CD4-positive, alpha-beta memory T cell (primary cell): ENCODE data around the gene ZNF524. TPM values are rescaled to one million over a fixed set of nuclear protein-coding genes. Genes with fewer than 3 reads are reported as not detected.

Experiments
- CTCF ChIA-PET: fragments of 350-600 bp; sonication (Branson Sonifier 250); formaldehyde crosslinking; loops from one replicate; lab custom pipeline; 2021; ENCODE audit warnings: inconsistent platforms; ENCODE audit not compliant: partially characterized antibody; lab: Charles Lee
- POLR2A ChIA-PET: fragments of 350-600 bp; sonication (Branson Sonifier 250); formaldehyde crosslinking; loops from one replicate; lab custom pipeline; 2021; ENCODE audit not compliant: partially characterized antibody; lab: Charles Lee
- DNase-seq, 5 donors: peaks; one replicate each; pipeline versions ENCODE4 v3.0.0 to v3.0.0-alpha.2; 2020 to 2022; ENCODE audit warnings: mixed read lengths in 1 of 5
- H3K27ac ChIP-seq: one replicate; pipeline ENCODE4 v1.7.0; 2013; ENCODE audit warnings: low read depth, low read length
- H3K27me3 ChIP-seq: 2 replicates; pipeline ENCODE4 v1.7.0; 2013; ENCODE audit warnings: mild to moderate bottlenecking, low read length, moderate library complexity; ENCODE audit not compliant: insufficient read depth
- H3K36me3 ChIP-seq: 2 replicates; pipeline ENCODE4 v1.7.0; 2013; ENCODE audit warnings: mild to moderate bottlenecking, low read length, moderate library complexity; ENCODE audit not compliant: insufficient read depth
- H3K4me1 ChIP-seq: 2 replicates; pipeline ENCODE4 v1.7.0; 2013; ENCODE audit warnings: mild to moderate bottlenecking, low read length, moderate library complexity; ENCODE audit not compliant: insufficient read depth
- H3K4me3 ChIP-seq, 2 donors: one replicate each; pipeline ENCODE4 v1.7.0; 2013; ENCODE audit warnings: low read length in 2 of 2, mild to moderate bottlenecking in 1 of 2
- H3K9me3 ChIP-seq, 2 donors: one replicate each; pipeline ENCODE4 v1.7.0; 2013; ENCODE audit warnings: low read length in 2 of 2, control low read depth in 1 of 2; ENCODE audit not compliant: control insufficient read depth in 1 of 2
- H3K27ac Mint-ChIP-seq, 7 donors: one replicate each; pipeline ENCODE4 v1.8.0; 2020 to 2021; ENCODE audit warnings: mixed read lengths in 7 of 7, mild to moderate bottlenecking in 6 of 7, inconsistent platforms in 3 of 7, moderate library complexity in 3 of 7
- H3K27me3 Mint-ChIP-seq, 2 donors: one replicate each; pipeline ENCODE4 v1.8.0; 2020 to 2021; ENCODE audit warnings: mixed read lengths in 2 of 2
- H3K36me3 Mint-ChIP-seq, 2 donors: one replicate each; pipeline ENCODE4 v1.8.0; 2020 to 2021; ENCODE audit warnings: mixed read lengths in 2 of 2, inconsistent platforms in 1 of 2, mild to moderate bottlenecking in 1 of 2
- H3K4me1 Mint-ChIP-seq, 4 donors: one replicate each; pipeline ENCODE4 v1.8.0; 2020 to 2021; ENCODE audit warnings: mixed read lengths in 4 of 4, mild to moderate bottlenecking in 1 of 4
- H3K4me3 Mint-ChIP-seq, 8 donors: one replicate each; pipeline ENCODE4 v1.8.0; 2020 to 2021; ENCODE audit warnings: mixed read lengths in 8 of 8, mild to moderate bottlenecking in 7 of 8, moderate library complexity in 6 of 8, inconsistent platforms in 3 of 8
- H3K9me3 Mint-ChIP-seq, 8 donors: one replicate each; pipeline ENCODE4 v1.8.0; 2020 to 2021; ENCODE audit warnings: mixed read lengths in 8 of 8, mild to moderate bottlenecking in 5 of 8, inconsistent platforms in 3 of 8, moderate library complexity in 1 of 8
- intact Hi-C: fragments of 100-400 bp; cut with micrococcal nuclease; formaldehyde crosslinking; loops from one replicate; pipeline ENCODE4 v1.15.1; 2023
- polyA plus RNA-seq, 2 donors: library from polyadenylated mRNA; unstranded; fragments of 300-500 nt; fragmentation: Illumina TruSeq; gene quantifications; one replicate each; pipeline ENCODE4 v1.2.3, GENCODE V29; 2021
- total RNA-seq, 2 experiments: library from RNA; stranded (reverse); gene quantifications; one replicate each; pipeline ENCODE4 v1.2.3, GENCODE V29; 2021

The ZNF524 gene
- 10 to 100 TPM; 31.2 to 34.0 TPM for total RNA-seq
- 10 to 100 TPM; 26.2 to 40.1 TPM for polyA plus RNA-seq

DNA sequence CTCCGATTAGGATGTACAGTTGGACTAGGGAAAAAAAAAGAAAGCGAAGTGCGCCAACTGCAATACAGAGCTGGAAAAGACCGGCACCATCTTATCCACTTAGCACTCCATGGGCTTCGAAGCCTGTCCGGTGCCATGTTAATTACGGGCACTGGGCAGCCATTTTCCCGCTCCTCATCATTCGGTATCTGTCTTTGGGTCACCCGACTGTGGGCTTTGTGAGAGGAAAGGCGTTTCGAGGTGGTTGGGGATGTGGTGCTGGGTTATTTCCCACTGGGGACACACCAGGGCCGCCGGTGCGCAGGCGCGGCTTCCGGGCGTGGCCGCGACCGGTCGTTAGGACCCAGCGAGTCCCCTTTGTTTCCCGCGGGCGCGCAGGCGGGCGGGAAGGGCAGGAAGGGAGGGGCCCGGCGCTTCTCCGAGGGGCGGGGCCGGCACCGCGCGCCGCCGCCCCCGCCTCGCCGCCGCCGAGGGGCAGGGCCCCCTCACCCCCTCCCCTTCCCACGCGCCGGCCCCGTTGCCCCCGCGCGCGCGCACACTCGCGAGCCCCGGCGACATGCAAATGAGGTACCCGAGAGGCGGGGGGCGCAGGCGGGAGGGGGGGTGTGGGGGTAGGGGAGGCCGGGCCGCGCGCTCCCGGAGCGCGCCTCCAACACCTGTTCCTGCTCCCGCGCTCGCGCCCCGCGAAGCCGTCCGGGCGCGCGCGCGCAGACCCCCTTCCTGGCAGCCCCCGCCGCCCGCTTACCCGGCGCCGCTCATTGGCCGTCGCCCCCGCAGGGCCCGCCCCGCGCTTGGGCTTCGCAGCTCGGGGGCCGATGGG, at the start of gene ZNF524:
ZNF524 (plus strand) TSS at position 447 of the 820 bp plus-strand sequence. CDS start 1,825 bp downstream, outside the sequence.
- intact Hi-C loops = loop anchor here (1.0 to 2.0 kb wide), 9 partner anchors 13 to 519 kb away; partner anchors contain the start of genes EPN1, PPP6R1, ZNF579 and ZNF628
- Mint-ChIP-seq H3K27ac (peak within 1 kb of the TSS; percentile 96 to 100 (median 99)), H3K9me3 (no peaks in the 10 kb centered on the region), H3K4me3 (peak within 1 kb of the TSS; percentile 98 to 100 (median 98)), H3K27me3 (no peaks in the 10 kb centered on the region), H3K36me3 (peaks cover 32 to 35% of the 10 kb centered on the region in 2 donors), H3K4me1 (peaks cover 23 to 42% (median 27%) of the 10 kb centered on the region in 4 donors)
- ChIA-PET POLR2A (interaction anchor here (0.7 to 4.7 kb wide), 28 partner anchors 11 to 541 kb away, joined by 3 to 95 read pairs (median 6); partner anchors contain the start of genes CCDC106, HSPBP1, ISOC2 and KMT5C), CTCF (interaction anchor here (1.1 to 5.0 kb wide), 3 partner anchors 25 to 132 kb away, joined by 5 to 24 read pairs (median 20); partner anchors contain the start of gene ZNF784)
- peaks cover 8% of the 10 kb centered on the region for H3K36me3 ChIP-seq
- no peaks in the 10 kb centered on the region for H3K9me3 ChIP-seq
- peaks cover 32% of the 10 kb centered on the region for H3K4me1 ChIP-seq
- peak within 1 kb of the TSS; percentile 93 to 99 for H3K4me3 ChIP-seq
- H3K27ac ChIP-seq = peak within 1 kb of the TSS; percentile 89
- peak; percentile 91 to 95 (median 93) for DNase-seq
- no peaks in the 10 kb centered on the region for H3K27me3 ChIP-seq

DNA sequence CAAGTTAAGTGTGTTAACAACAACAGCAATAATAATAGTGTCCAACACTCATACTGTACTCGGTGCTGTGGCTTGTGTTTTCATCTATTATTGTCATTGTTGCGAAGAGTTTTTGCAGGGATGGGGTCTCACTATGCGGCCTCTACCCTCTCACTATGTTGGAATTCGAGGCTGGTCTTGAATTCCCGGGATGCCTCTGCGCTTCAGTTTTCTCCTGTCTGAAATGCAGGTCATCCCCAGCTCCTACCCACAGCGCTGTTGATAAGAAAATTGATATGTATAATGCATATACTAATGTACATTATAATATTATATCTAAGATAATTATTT, 49.8 kb upstream of the ZNF524 start:
- intact Hi-C loops = no loop called here
- no peaks in the 10 kb centered on the region for H3K27me3 ChIP-seq
- CTCF ChIA-PET = no interaction called here
- POLR2A ChIA-PET = no interaction called here
- no peaks in the 10 kb centered on the region for H3K4me1 Mint-ChIP-seq
- no peak for DNase-seq
- no peak overlapping the region for H3K27ac ChIP-seq
- no peaks in the 10 kb centered on the region for H3K36me3 Mint-ChIP-seq
- no peak overlapping the region for H3K27ac Mint-ChIP-seq
- no peaks in the 10 kb centered on the region for H3K9me3 ChIP-seq
- no peaks in the 10 kb centered on the region for H3K4me1 ChIP-seq
- no peaks in the 10 kb centered on the region for H3K9me3 Mint-ChIP-seq
- peaks cover 20 to 28% of the 10 kb centered on the region in 2 donors for H3K27me3 Mint-ChIP-seq
- no peak overlapping the region for H3K4me3 Mint-ChIP-seq
- H3K36me3 ChIP-seq = no peaks in the 10 kb centered on the region
- no peak overlapping the region for H3K4me3 ChIP-seq

GRCh38 chr19:55552206-55552605, 47.9 kb upstream of the ZNF524 start:
- no peaks in the 10 kb centered on the region for H3K4me1 Mint-ChIP-seq
- no peak overlapping the region for H3K4me3 Mint-ChIP-seq
- H3K9me3 Mint-ChIP-seq = no peaks in the 10 kb centered on the region
- H3K36me3 Mint-ChIP-seq = no peaks in the 10 kb centered on the region
- Histone ChIP-seq H3K4me3 (no peak overlapping the region), H3K36me3 (no peaks in the 10 kb centered on the region), H3K27me3 (no peaks in the 10 kb centered on the region), H3K9me3 (no peaks in the 10 kb centered on the region), H3K27ac (no peak overlapping the region), H3K4me1 (no peaks in the 10 kb centered on the region)
- no peak for DNase-seq
- ChIA-PET POLR2A (no interaction called here), CTCF (interaction anchor here (0.7 kb wide), 1 partner anchor 393 kb away, joined by 4 read pairs; no protein-coding TSS in a partner anchor)
- peaks cover 15 to 22% of the 10 kb centered on the region in 2 donors for H3K27me3 Mint-ChIP-seq
- intact Hi-C loops = no loop called here
- no peak overlapping the region for H3K27ac Mint-ChIP-seq

DNA sequence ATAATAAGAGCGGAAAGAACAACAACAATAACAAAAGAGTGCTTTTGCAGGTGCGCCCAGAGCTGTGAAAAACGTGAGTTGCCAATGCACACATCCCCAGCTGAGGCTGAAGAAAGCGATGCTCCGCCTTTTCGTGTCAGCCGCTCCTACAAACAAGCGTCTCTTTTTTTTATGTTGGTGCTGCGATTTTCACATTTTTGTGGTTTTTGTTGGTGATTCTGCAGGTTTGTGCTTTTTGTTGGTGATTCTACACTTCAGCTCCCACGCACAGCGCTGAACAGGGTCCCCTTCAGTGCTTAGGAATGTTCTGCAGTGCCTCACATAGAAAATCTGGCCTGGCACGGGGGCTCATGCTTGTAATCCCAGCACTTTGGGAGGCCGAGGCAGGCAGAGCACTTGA, 47.5 kb upstream of the ZNF524 start:
- DNase-seq = no peak
- POLR2A ChIA-PET = no interaction called here
- Mint-ChIP-seq H3K36me3 (no peaks in the 10 kb centered on the region), H3K4me1 (no peaks in the 10 kb centered on the region), H3K27me3 (peaks cover 13 to 21% of the 10 kb centered on the region in 2 donors), H3K9me3 (no peaks in the 10 kb centered on the region), H3K27ac (no peak overlapping the region), H3K4me3 (no peak overlapping the region)
- no peak overlapping the region for H3K4me3 ChIP-seq
- no peak overlapping the region for H3K27ac ChIP-seq
- intact Hi-C loops = no loop called here
- H3K27me3 ChIP-seq = no peaks in the 10 kb centered on the region
- CTCF ChIA-PET = interaction anchor here (0.7 kb wide), 1 partner anchor 394 kb away, joined by 4 read pairs; no protein-coding TSS in a partner anchor
- no peaks in the 10 kb centered on the region for H3K9me3 ChIP-seq
- H3K36me3 ChIP-seq = no peaks in the 10 kb centered on the region
- no peaks in the 10 kb centered on the region for H3K4me1 ChIP-seq

DNA sequence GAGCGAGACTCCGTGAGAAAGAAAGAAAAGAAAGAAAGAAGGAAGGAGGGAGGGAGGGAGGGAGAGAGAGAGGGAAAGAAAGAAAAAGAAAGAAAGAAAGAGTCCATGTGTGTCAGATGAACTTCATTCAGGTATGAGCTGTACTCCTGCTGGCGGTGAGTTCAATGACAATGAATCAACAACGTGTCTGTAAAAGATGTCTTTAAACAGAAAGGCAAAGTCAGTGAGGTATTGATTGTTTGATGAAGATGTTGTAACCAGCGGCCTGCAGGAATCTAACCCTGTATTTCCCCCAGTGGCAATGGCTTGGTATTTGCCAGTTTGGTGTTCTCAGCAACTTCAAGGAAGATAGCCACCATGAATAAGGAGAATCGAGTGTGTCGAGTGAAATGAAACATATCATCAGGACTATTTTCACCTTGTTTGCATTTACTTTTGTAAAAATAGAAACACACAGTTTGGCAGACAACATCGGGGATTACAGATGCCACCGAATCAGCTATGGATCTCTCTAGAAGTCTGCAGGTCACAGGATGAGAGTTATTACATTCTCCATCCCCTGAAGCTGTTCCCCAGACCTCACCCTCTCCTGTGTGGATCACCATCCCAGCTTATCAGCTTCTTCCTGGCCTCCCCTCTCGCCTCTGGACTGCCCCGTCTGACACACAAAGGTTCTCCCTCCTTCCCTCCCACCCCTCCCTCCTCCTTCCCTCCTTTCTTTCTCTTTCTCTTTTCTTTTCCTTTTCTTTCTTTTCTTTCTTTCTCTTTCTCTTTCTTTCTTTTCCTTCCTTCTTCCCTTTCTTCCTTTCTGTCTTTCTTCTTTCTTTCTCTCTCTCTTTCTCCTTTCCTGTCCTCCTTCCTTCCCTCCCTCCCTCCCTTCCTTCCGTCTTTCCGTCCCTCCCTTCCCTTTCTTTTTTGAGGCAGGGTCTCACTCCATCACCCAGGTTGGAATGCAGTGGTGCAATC, 46.6 kb upstream of the ZNF524 start:
- Mint-ChIP-seq H3K27ac (no peak overlapping the region), H3K36me3 (no peaks in the 10 kb centered on the region), H3K4me3 (no peak overlapping the region), H3K4me1 (no peaks in the 10 kb centered on the region), H3K9me3 (no peaks in the 10 kb centered on the region), H3K27me3 (peaks cover 9 to 14% of the 10 kb centered on the region in 2 donors)
- intact Hi-C loops = no loop called here
- H3K4me1 ChIP-seq = no peaks in the 10 kb centered on the region
- ChIA-PET CTCF (interaction anchor here (0.5 kb wide), 1 partner anchor 412 kb away, joined by 4 read pairs; no protein-coding TSS in a partner anchor), POLR2A (no interaction called here)
- no peak overlapping the region for H3K4me3 ChIP-seq
- H3K36me3 ChIP-seq = no peaks in the 10 kb centered on the region
- H3K9me3 ChIP-seq = no peaks in the 10 kb centered on the region
- no peak for DNase-seq
- H3K27ac ChIP-seq = no peak overlapping the region
- no peaks in the 10 kb centered on the region for H3K27me3 ChIP-seq

- H3K4me1 ChIP-seq = no peaks in the 10 kb centered on the region
- Mint-ChIP-seq H3K36me3 (no peaks in the 10 kb centered on the region), H3K27me3 (peaks cover 9 to 14% of the 10 kb centered on the region in 2 donors), H3K9me3 (no peaks in the 10 kb centered on the region), H3K27ac (peak overlapping the region in 1 of 7 donors; percentile 52), H3K4me1 (no peaks in the 10 kb centered on the region), H3K4me3 (no peak overlapping the region)
- no peaks in the 10 kb centered on the region for H3K27me3 ChIP-seq
- POLR2A ChIA-PET = no interaction called here
- no peaks in the 10 kb centered on the region for H3K36me3 ChIP-seq
- no peak overlapping the region for H3K27ac ChIP-seq
- CTCF ChIA-PET = no interaction called here
- H3K9me3 ChIP-seq = no peaks in the 10 kb centered on the region
- H3K4me3 ChIP-seq = no peak overlapping the region
- no peak for DNase-seq
- intact Hi-C loops = no loop called here
These were observed 45.8 kb upstream of the ZNF524 start for GRCh38 chr19:55554302-55554701.
